Measurements from ENCODE around the gene NRAP.

Gene NRAP

GRCh38 chr10:113552701-113553100 lies 111.1 kb downstream of the NRAP start, which contains the start of gene HABP2:
HABP2 (plus strand) TSS chr10:113553053; CDS start chr10:113553122, 69 bp downstream.
- TF ChIP-seq SPI1 (IDR thresholded peaks at IDR 0.05; ENCODE audit: low read depth, low read length) (no peak), POLR2A (IDR thresholded peaks at IDR 0.05; ENCODE audit: low read depth, low read length) (no peak), TAF1 (IDR thresholded peaks at IDR 0.05; ENCODE audit: low read depth, low read length) (no peak), POLR2AphosphoS5 (IDR thresholded peaks at IDR 0.05; ENCODE audit: low read depth, low read length) (no peak), PAX5 (IDR thresholded peaks at IDR 0.05; ENCODE audit: insufficient read depth, low read length, severe bottlenecking) (no peak), POU2F2 (IDR thresholded peaks at IDR 0.05; ENCODE audit: low read depth, low read length) (no peak)
- DNase-seq (ENCODE audit: insufficient read length, low spot score): no peak
- FAIRE-seq: no peak

GRCh38 chr10:113552014-113552413 lies 111.8 kb downstream of the NRAP start:
- no peak for TF ChIP-seq TAF1 (IDR thresholded peaks at IDR 0.05; ENCODE audit: low read depth, low read length)
- FAIRE-seq (no peak), DNase-seq (ENCODE audit: insufficient read length, low spot score) (no peak)

- TF ChIP-seq PAX5 (IDR thresholded peaks at IDR 0.05; ENCODE audit: insufficient read depth, low read length, severe bottlenecking) (no peak), SPI1 (IDR thresholded peaks at IDR 0.05; ENCODE audit: low read depth, low read length) (no peak), POLR2AphosphoS5 (IDR thresholded peaks at IDR 0.05; ENCODE audit: low read depth, low read length) (no peak), TAF1 (IDR thresholded peaks at IDR 0.05; ENCODE audit: low read depth, low read length) (no peak), POLR2A (IDR thresholded peaks at IDR 0.05; ENCODE audit: low read depth, low read length) (no peak), POU2F2 (IDR thresholded peaks at IDR 0.05; ENCODE audit: low read depth, low read length) (no peak)
- no peak for FAIRE-seq
- DNase-seq (ENCODE audit: insufficient read length, low spot score): no peak
Measured at GRCh38 chr10:113550365-113550764, 113.5 kb downstream of the NRAP start.

- TF ChIP-seq POU2F2 (IDR thresholded peaks at IDR 0.05; ENCODE audit: low read depth, low read length) (no peak), SPI1 (IDR thresholded peaks at IDR 0.05; ENCODE audit: low read depth, low read length) (no peak), TAF1 (IDR thresholded peaks at IDR 0.05; ENCODE audit: low read depth, low read length) (no peak), PAX5 (IDR thresholded peaks at IDR 0.05; ENCODE audit: insufficient read depth, low read length, severe bottlenecking) (no peak), POLR2AphosphoS5 (IDR thresholded peaks at IDR 0.05; ENCODE audit: low read depth, low read length) (no peak), POLR2A (IDR thresholded peaks at IDR 0.05; ENCODE audit: low read depth, low read length) (no peak)
- FAIRE-seq (no peak), DNase-seq (ENCODE audit: insufficient read length, low spot score) (no peak)
Measured at GRCh38 chr10:113549856-113550255, 114.0 kb downstream of the NRAP start.

- DNase-seq (ENCODE audit: insufficient read length, low spot score) (no peak), FAIRE-seq (no peak)
- TF ChIP-seq POU2F2 (IDR thresholded peaks at IDR 0.05; ENCODE audit: low read depth, low read length) (no peak), POLR2AphosphoS5 (IDR thresholded peaks at IDR 0.05; ENCODE audit: low read depth, low read length) (no peak)
Measured at GRCh38 chr10:113547426-113547825, 116.4 kb downstream of the NRAP start.

GRCh38 chr10:113544392-113544791 lies 119.4 kb downstream of the NRAP start:
- FAIRE-seq (no peak), DNase-seq (ENCODE audit: insufficient read length, low spot score) (no peak)
- no peak for TF ChIP-seq POLR2A (IDR thresholded peaks at IDR 0.05; ENCODE audit: low read depth, low read length)

GRCh38 chr10:113543107-113543955 lies 120.5 kb downstream of the NRAP start:
- DNase-seq (ENCODE audit: insufficient read length, low spot score): no peak
- TF ChIP-seq TAF1 (IDR thresholded peaks at IDR 0.05; ENCODE audit: low read depth, low read length): no peak
- TF ChIP-seq POLR2A (IDR thresholded peaks at IDR 0.05; ENCODE audit: low read depth, low read length): no peak
- TF ChIP-seq POLR2AphosphoS5 (IDR thresholded peaks at IDR 0.05; ENCODE audit: low read depth, low read length): no peak
- no peak for TF ChIP-seq PAX5 (IDR thresholded peaks at IDR 0.05; ENCODE audit: insufficient read depth, low read length, severe bottlenecking)
- TF ChIP-seq SPI1 (IDR thresholded peaks at IDR 0.05; ENCODE audit: low read depth, low read length): no peak
- TF ChIP-seq POU2F2 (IDR thresholded peaks at IDR 0.05; ENCODE audit: low read depth, low read length): no peak
- FAIRE-seq: no peak

GRCh38 chr10:113541549-113541927 lies 122.3 kb downstream of the NRAP start:
- TF ChIP-seq TAF1 (IDR thresholded peaks at IDR 0.05; ENCODE audit: low read depth, low read length) (no peak), SPI1 (IDR thresholded peaks at IDR 0.05; ENCODE audit: low read depth, low read length) (no peak), PAX5 (IDR thresholded peaks at IDR 0.05; ENCODE audit: insufficient read depth, low read length, severe bottlenecking) (no peak), POLR2A (IDR thresholded peaks at IDR 0.05; ENCODE audit: low read depth, low read length) (no peak), POLR2AphosphoS5 (IDR thresholded peaks at IDR 0.05; ENCODE audit: low read depth, low read length) (no peak), POU2F2 (IDR thresholded peaks at IDR 0.05; ENCODE audit: low read depth, low read length) (no peak)

GRCh38 chr10:113540845-113541548 lies 122.8 kb downstream of the NRAP start:
- TF ChIP-seq TAF1 (IDR thresholded peaks at IDR 0.05; ENCODE audit: low read depth, low read length): no peak
- TF ChIP-seq POLR2A (IDR thresholded peaks at IDR 0.05; ENCODE audit: low read depth, low read length): no peak
- TF ChIP-seq POLR2AphosphoS5 (IDR thresholded peaks at IDR 0.05; ENCODE audit: low read depth, low read length): no peak
- TF ChIP-seq PAX5 (IDR thresholded peaks at IDR 0.05; ENCODE audit: insufficient read depth, low read length, severe bottlenecking): no peak
- no peak for TF ChIP-seq POU2F2 (IDR thresholded peaks at IDR 0.05; ENCODE audit: low read depth, low read length)
- TF ChIP-seq SPI1 (IDR thresholded peaks at IDR 0.05; ENCODE audit: low read depth, low read length): no peak
- no peak for DNase-seq (ENCODE audit: insufficient read length, low spot score)
- no peak for FAIRE-seq

More at GRCh38 chr10:113541549-113541927, 122.3 kb downstream of the NRAP start:
- FAIRE-seq (no peak), DNase-seq (ENCODE audit: insufficient read length, low spot score) (no peak)

GRCh38 chr10:113539789-113540188 lies 124.1 kb downstream of the NRAP start:
- TF ChIP-seq POLR2A (IDR thresholded peaks at IDR 0.05; ENCODE audit: low read depth, low read length) (no peak), POU2F2 (IDR thresholded peaks at IDR 0.05; ENCODE audit: low read depth, low read length) (no peak), SPI1 (IDR thresholded peaks at IDR 0.05; ENCODE audit: low read depth, low read length) (no peak), PAX5 (IDR thresholded peaks at IDR 0.05; ENCODE audit: insufficient read depth, low read length, severe bottlenecking) (no peak), TAF1 (IDR thresholded peaks at IDR 0.05; ENCODE audit: low read depth, low read length) (no peak), POLR2AphosphoS5 (IDR thresholded peaks at IDR 0.05; ENCODE audit: low read depth, low read length) (no peak)
- FAIRE-seq: no peak
- no peak for DNase-seq (ENCODE audit: insufficient read length, low spot score)
